GM13976 (cell line): ENCODE measurements around the gene ADSL.

Source experiments
- DNase-seq: peaks from one replicate; pipeline ENCODE4 v3.0.0; 2012; ENCODE audit warnings: low spot score
- CTCF ChIP-seq: IDR thresholded peaks from 2 replicates; pipeline ENCODE4 v1.5.1; 2012; ENCODE audit warnings: borderline replicate concordance, mild to moderate bottlenecking; ENCODE audit not compliant: insufficient read depth; ENCODE audit errors: extremely low read depth, missing control alignments, control extremely low read depth
- in situ Hi-C: fragments of 300-500 bp; cut with MboI; formaldehyde crosslinking; loops from one replicate; pipeline ENCODE4 v1.12.0; 2022; ENCODE audit warnings: low sequenced_read_pairs, mixed read lengths, inconsistent platforms; ENCODE audit not compliant: unreplicated experiment

The ADSL gene

GRCh38 chr22:40345271-40345670 is 1.0 kb upstream of the ADSL start:
- TF ChIP-seq CTCF = no peak
- no peak for DNase-seq
- in situ Hi-C loops = loop anchor here (10.0 kb wide), 1 partner anchor 310 kb away; no protein-coding TSS in a partner anchor

- in situ Hi-C loops = loop anchor here (10.0 kb wide), 1 partner anchor 311 kb away; no protein-coding TSS in a partner anchor
- DNase-seq = peak; percentile 58
- TF ChIP-seq CTCF = no peak
Observed at GRCh38 chr22:40345815-40346184, 500 bp upstream of the ADSL start.

GRCh38 chr22:40347300-40347699 is 1.0 kb downstream of the ADSL start:
- in situ Hi-C loops = loop anchor here (10.0 kb wide), 1 partner anchor 312 kb away; no protein-coding TSS in a partner anchor
- TF ChIP-seq CTCF = no peak
- no peak for DNase-seq

GRCh38 chr22:40348025-40348658 is 1.8 kb downstream of the ADSL start:
- in situ Hi-C loops = loop anchor here (10.0 kb wide), 1 partner anchor 313 kb away; no protein-coding TSS in a partner anchor
- peak; percentile 80 for DNase-seq
- peak; percentile 65 for TF ChIP-seq CTCF

GRCh38 chr22:40352763-40353162 is 6.5 kb downstream of the ADSL start:
- no peak for TF ChIP-seq CTCF
- in situ Hi-C loops = loop anchor here (25.0 kb wide), 1 partner anchor 815 kb away; the partner anchor contains the start of gene RPS19BP1
- DNase-seq = no peak

GRCh38 chr22:40361100-40361499 is 14.8 kb downstream of the ADSL start:
- in situ Hi-C loops = loop anchor here (25.0 kb wide), 1 partner anchor 824 kb away; the partner anchor contains the start of gene RPS19BP1
- DNase-seq = no peak
- TF ChIP-seq CTCF = no peak

- no peak for DNase-seq
- in situ Hi-C loops = loop anchor here (25.0 kb wide), 1 partner anchor 826 kb away; the partner anchor contains the start of gene RPS19BP1
- no peak for TF ChIP-seq CTCF
Observed at GRCh38 chr22:40363059-40363458, 16.8 kb downstream of the ADSL start.
